ENCODE measurements around the gene MGAT5.

MGAT5 gene

DNA sequence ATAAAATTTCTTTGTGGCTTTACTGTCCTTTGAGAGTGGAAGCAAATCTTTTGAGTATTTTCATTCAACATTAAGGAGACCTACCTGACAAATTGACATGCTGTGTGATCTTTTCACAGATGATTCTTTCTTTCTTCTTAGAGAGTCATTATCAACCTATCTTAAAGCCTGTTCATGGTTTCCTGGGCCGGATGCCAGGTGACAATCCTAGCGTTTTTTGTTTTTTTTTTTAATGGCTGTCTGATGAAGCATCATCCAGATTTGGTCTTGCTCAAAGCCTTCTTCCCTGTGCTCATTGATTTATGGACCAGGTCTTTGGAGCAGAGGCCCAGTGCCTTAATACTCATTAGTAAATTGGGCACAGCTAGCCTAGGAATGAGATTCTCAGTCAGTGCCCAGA is 9.8 kb upstream of the MGAT5 start:
- Histone ChIP-seq H2AFZ (ENCODE audit: low read depth, low read length) (no peak overlapping the region), H3K27ac (ENCODE audit: low read length) (no peak overlapping the region), H3K4me2 (ENCODE audit: low read length) (no peak overlapping the region; the same call in 1 of the 2 replicates), H3K36me3 (replicated peaks; ENCODE audit: low read depth, low read length) (no peaks in the 10 kb centered on the region), H3K4me1 (ENCODE audit: low read length) (peaks cover 49% of the 10 kb centered on the region), H3K4me3 (ENCODE audit: low read length) (no peak overlapping the region), H3K9ac (ENCODE audit: low read length) (no peak overlapping the region), H4K20me1 (ENCODE audit: insufficient read depth, low read length) (peaks cover 69% of the 10 kb centered on the region), H3K27me3 (ENCODE audit: low read depth, low read length) (peaks cover 65% of the 10 kb centered on the region), H3K9me3 (ENCODE audit: insufficient read depth, low read length) (no peaks in the 10 kb centered on the region), H3K79me2 (ENCODE audit: low read length) (no peaks in the 10 kb centered on the region)
- no peak for TF ChIP-seq EZH2phosphoT487 (IDR thresholded peaks at IDR 0.05; ENCODE audit: low read depth)
- TF ChIP-seq, protein P1, sequence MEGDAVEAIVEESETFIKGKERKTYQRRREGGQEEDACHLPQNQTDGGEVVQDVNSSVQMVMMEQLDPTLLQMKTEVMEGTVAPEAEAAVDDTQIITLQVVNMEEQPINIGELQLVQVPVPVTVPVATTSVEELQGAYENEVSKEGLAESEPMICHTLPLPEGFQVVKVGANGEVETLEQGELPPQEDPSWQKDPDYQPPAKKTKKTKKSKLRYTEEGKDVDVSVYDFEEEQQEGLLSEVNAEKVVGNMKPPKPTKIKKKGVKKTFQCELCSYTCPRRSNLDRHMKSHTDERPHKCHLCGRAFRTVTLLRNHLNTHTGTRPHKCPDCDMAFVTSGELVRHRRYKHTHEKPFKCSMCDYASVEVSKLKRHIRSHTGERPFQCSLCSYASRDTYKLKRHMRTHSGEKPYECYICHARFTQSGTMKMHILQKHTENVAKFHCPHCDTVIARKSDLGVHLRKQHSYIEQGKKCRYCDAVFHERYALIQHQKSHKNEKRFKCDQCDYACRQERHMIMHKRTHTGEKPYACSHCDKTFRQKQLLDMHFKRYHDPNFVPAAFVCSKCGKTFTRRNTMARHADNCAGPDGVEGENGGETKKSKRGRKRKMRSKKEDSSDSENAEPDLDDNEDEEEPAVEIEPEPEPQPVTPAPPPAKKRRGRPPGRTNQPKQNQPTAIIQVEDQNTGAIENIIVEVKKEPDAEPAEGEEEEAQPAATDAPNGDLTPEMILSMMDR (IDR thresholded peaks at IDR 0.05; ENCODE audit: low read depth, low read length), result no peak

DNA sequence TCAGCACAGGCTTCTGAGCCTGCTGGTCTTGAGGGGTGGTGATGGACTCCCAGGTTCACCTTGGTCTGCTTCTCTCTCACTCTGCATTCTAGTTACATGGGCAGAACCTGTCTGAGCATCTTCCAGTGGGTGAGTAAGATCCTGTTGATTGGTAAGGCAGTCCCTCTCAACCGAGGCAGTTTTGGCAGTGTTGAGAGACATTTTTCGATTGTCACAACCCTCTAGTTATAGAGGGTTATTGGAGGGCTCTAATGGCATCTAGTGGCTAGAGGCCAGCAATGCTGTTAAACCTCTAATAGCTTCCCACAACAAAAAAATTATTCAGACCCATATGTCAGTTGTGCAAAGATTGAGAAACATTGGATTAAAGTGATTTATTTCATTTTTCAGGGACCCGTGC is 9.3 kb upstream of the MGAT5 start:
- no peaks in the 10 kb centered on the region for H3K36me3 ChIP-seq (replicated peaks; ENCODE audit: low read depth, low read length)
- no peaks in the 10 kb centered on the region for H3K79me2 ChIP-seq (ENCODE audit: low read length)
- H3K9ac ChIP-seq (ENCODE audit: low read length), result no peak overlapping the region
- H3K9me3 ChIP-seq (ENCODE audit: insufficient read depth, low read length), result no peaks in the 10 kb centered on the region
- H4K20me1 ChIP-seq (ENCODE audit: insufficient read depth, low read length), result peaks cover 74% of the 10 kb centered on the region
- H2AFZ ChIP-seq (ENCODE audit: low read depth, low read length), result no peak overlapping the region
- H3K4me3 ChIP-seq (ENCODE audit: low read length), result peak overlapping the region; percentile 64
- H3K27ac ChIP-seq (ENCODE audit: low read length), result no peak overlapping the region
- TF ChIP-seq, protein P1 (IDR thresholded peaks at IDR 0.05; ENCODE audit: low read depth, low read length), result peak; percentile 47
- no peak for TF ChIP-seq EZH2phosphoT487 (IDR thresholded peaks at IDR 0.05; ENCODE audit: low read depth)
- peaks cover 54% of the 10 kb centered on the region for H3K4me1 ChIP-seq (ENCODE audit: low read length)
- peaks cover 67% of the 10 kb centered on the region for H3K27me3 ChIP-seq (ENCODE audit: low read depth, low read length)
- peak overlapping the region; percentile 90 for H3K4me2 ChIP-seq (ENCODE audit: low read length)

DNA sequence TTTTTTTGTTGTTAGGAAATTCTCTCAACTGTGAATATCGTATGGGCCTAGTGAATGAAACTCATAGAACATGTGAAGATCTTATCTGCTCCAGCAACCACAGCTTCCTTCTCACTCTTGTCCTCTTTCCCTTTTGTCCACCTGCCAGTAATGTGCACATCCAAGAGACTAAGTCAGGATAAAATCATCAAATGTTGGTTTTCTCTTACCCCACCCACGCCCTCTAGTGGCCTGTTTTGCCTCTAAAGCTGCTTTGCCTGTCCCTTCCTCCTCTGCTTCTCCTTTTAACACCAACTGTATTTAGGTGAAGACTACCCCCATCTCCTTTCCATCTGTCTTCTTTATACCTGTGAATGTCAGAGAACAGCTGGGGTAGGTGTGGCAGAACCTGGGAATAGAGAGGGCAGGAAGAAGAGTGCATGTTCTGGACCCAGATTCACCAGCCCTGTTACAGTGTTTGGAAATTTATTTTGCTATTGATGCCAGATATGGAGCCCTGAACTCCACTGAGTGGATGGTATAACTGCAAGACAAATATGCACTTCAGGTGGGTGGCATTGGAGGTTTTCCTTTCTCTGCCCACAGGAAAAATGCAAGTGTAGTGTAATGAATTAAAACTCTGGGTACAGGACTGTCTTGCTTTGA is 8.4 kb upstream of the MGAT5 start:
- no peak for TF ChIP-seq EZH2phosphoT487 (IDR thresholded peaks at IDR 0.05; ENCODE audit: low read depth)
- TF ChIP-seq, protein P1 (IDR thresholded peaks at IDR 0.05; ENCODE audit: low read depth, low read length), result peak; percentile 91
- peak overlapping the region; percentile 90 for H3K4me2 ChIP-seq (ENCODE audit: low read length)
- peaks cover 81% of the 10 kb centered on the region for H4K20me1 ChIP-seq (ENCODE audit: insufficient read depth, low read length)
- H3K27me3 ChIP-seq (ENCODE audit: low read depth, low read length), result peaks cover 64% of the 10 kb centered on the region
- H3K79me2 ChIP-seq (ENCODE audit: low read length), result no peaks in the 10 kb centered on the region
- H2AFZ ChIP-seq (ENCODE audit: low read depth, low read length), result no peak overlapping the region
- peaks cover 63% of the 10 kb centered on the region for H3K4me1 ChIP-seq (ENCODE audit: low read length)
- H3K4me3 ChIP-seq (ENCODE audit: low read length), result peak overlapping the region; percentile 64
- H3K9me3 ChIP-seq (ENCODE audit: insufficient read depth, low read length), result no peaks in the 10 kb centered on the region
- no peaks in the 10 kb centered on the region for H3K36me3 ChIP-seq (replicated peaks; ENCODE audit: low read depth, low read length)
- no peak overlapping the region for H3K27ac ChIP-seq (ENCODE audit: low read length)
- H3K9ac ChIP-seq (ENCODE audit: low read length), result peak overlapping the region; percentile 25

DNA sequence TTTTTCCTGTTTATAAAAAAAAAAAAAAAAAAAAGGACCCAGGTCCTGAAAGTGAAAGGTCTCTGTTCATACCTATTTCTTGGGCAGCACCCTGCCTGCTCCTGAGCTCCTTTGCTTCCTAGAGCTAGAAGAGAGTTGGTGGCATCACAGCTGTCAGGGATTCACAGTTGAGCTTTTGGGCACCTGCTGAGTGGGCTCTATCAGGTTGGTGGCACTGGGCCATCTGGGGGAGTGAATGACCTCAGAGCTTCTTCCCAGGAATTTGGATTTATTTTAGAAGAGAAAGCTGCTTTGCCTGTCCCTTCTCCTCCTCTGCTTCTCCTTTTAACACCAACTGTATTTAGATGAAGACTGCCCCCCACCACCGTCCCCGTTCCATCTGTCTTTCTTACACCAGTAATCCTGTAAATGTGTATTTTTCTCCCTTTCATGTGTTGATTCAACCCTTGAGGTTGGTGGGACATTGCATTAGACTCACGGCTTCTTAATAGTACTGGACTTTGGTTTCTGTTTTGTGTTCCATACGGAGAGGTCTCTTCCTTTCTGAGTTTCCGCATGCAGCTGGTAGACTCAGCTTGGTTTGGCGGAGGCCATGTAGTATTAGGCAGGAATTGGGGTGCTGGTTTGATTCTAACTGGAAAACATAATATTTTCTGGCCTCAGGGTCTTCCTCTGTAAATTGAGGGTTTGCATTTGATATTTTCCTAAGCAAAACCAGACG is 7.6 kb upstream of the MGAT5 start:
- H3K79me2 ChIP-seq (ENCODE audit: low read length), result no peaks in the 10 kb centered on the region
- peaks cover 71% of the 10 kb centered on the region for H3K4me1 ChIP-seq (ENCODE audit: low read length)
- TF ChIP-seq, protein P1 (IDR thresholded peaks at IDR 0.05; ENCODE audit: low read depth, low read length), result no peak
- TF ChIP-seq EZH2phosphoT487 (IDR thresholded peaks at IDR 0.05; ENCODE audit: low read depth), result no peak
- H3K4me3 ChIP-seq (ENCODE audit: low read length), result peak overlapping the region; percentile 5; the same call in 1 of the 2 replicates
- H3K4me2 ChIP-seq (ENCODE audit: low read length), result peak overlapping the region; percentile 47
- H3K27ac ChIP-seq (ENCODE audit: low read length), result no peak overlapping the region
- H2AFZ ChIP-seq (ENCODE audit: low read depth, low read length), result no peak overlapping the region
- no peaks in the 10 kb centered on the region for H3K9me3 ChIP-seq (ENCODE audit: insufficient read depth, low read length)
- H3K27me3 ChIP-seq (ENCODE audit: low read depth, low read length), result peaks cover 59% of the 10 kb centered on the region
- H3K9ac ChIP-seq (ENCODE audit: low read length), result no peak overlapping the region
- H3K36me3 ChIP-seq (replicated peaks; ENCODE audit: low read depth, low read length), result no peaks in the 10 kb centered on the region
- peaks cover 84% of the 10 kb centered on the region for H4K20me1 ChIP-seq (ENCODE audit: insufficient read depth, low read length)

Measured in OCI-LY3 (cell line).